ENCODE data around the gene UBR3.
"Not testable (repeated sequence)": the region's sequence is repeated elsewhere in the genome, so short reads cannot be mapped to it uniquely, and the experiment has no call there.

Gene UBR3

GRCh38 chr2:169945515-169945914, 118.3 kb downstream of the UBR3 start:
- Histone ChIP-seq H3K36me3 (ENCODE audit: insufficient read depth, low read length) (peaks cover 15% of the 10 kb centered on the region), H3K79me2 (ENCODE audit: control insufficient read depth, insufficient read depth, low read length, unreplicated experiment) (no peaks in the 10 kb centered on the region), H3K4me1 (ENCODE audit: control insufficient read depth, insufficient read depth, low read length, unreplicated experiment) (no peaks in the 10 kb centered on the region), H2AFZ (ENCODE audit: low read length, unreplicated experiment) (no peak overlapping the region), H3K27ac (ENCODE audit: low read depth, low read length) (no peak overlapping the region), H3K4me3 (ENCODE audit: low read depth, low read length) (no peak overlapping the region), H3K27me3 (ENCODE audit: insufficient read depth, low read length) (no peaks in the 10 kb centered on the region)

GRCh38 chr2:169946092-169946491, 118.8 kb downstream of the UBR3 start:
- Histone ChIP-seq H3K4me3 (ENCODE audit: low read depth, low read length) (no peak overlapping the region), H3K79me2 (ENCODE audit: control insufficient read depth, insufficient read depth, low read length, unreplicated experiment) (no peaks in the 10 kb centered on the region), H3K36me3 (ENCODE audit: insufficient read depth, low read length) (peaks cover 15% of the 10 kb centered on the region), H2AFZ (ENCODE audit: low read length, unreplicated experiment) (no peak overlapping the region), H3K27ac (ENCODE audit: low read depth, low read length) (no peak overlapping the region), H3K27me3 (ENCODE audit: insufficient read depth, low read length) (no peaks in the 10 kb centered on the region), H3K4me1 (ENCODE audit: control insufficient read depth, insufficient read depth, low read length, unreplicated experiment) (no peaks in the 10 kb centered on the region)

- no peak overlapping the region for H3K4me3 ChIP-seq (ENCODE audit: low read depth, low read length)
- no peaks in the 10 kb centered on the region for H3K27me3 ChIP-seq (ENCODE audit: insufficient read depth, low read length)
Observed at GRCh38 chr2:169946546-169946945, 119.3 kb downstream of the UBR3 start.

GRCh38 chr2:169955940-169956339, 128.7 kb downstream of the UBR3 start:
- H2AFZ ChIP-seq (ENCODE audit: low read length, unreplicated experiment), result no peak overlapping the region
- no peak overlapping the region for H3K27ac ChIP-seq (ENCODE audit: low read depth, low read length)
- H3K27me3 ChIP-seq (ENCODE audit: insufficient read depth, low read length), result no peaks in the 10 kb centered on the region
- H3K79me2 ChIP-seq (ENCODE audit: control insufficient read depth, insufficient read depth, low read length, unreplicated experiment), result no peaks in the 10 kb centered on the region
- H3K4me1 ChIP-seq (ENCODE audit: control insufficient read depth, insufficient read depth, low read length, unreplicated experiment), result no peaks in the 10 kb centered on the region
- no peak overlapping the region for H3K4me3 ChIP-seq (ENCODE audit: low read depth, low read length)
- peaks cover 31% of the 10 kb centered on the region for H3K36me3 ChIP-seq (ENCODE audit: insufficient read depth, low read length)

More at GRCh38 chr2:169946546-169946945, 119.3 kb downstream of the UBR3 start:
- H3K36me3 ChIP-seq (ENCODE audit: insufficient read depth, low read length), result peaks cover 15% of the 10 kb centered on the region
- H3K79me2 ChIP-seq (ENCODE audit: control insufficient read depth, insufficient read depth, low read length, unreplicated experiment), result no peaks in the 10 kb centered on the region
- H3K27ac ChIP-seq (ENCODE audit: low read depth, low read length), result no peak overlapping the region
- H3K4me1 ChIP-seq (ENCODE audit: control insufficient read depth, insufficient read depth, low read length, unreplicated experiment), result no peaks in the 10 kb centered on the region
- no peak overlapping the region for H2AFZ ChIP-seq (ENCODE audit: low read length, unreplicated experiment)

GRCh38 chr2:169957219-169957618, 130.0 kb downstream of the UBR3 start:
- peaks cover 33% of the 10 kb centered on the region for H3K36me3 ChIP-seq (ENCODE audit: insufficient read depth, low read length)
- not testable (repeated sequence) for H2AFZ ChIP-seq (ENCODE audit: low read length, unreplicated experiment); H3K27ac ChIP-seq (ENCODE audit: low read depth, low read length); H3K4me3 ChIP-seq (ENCODE audit: low read depth, low read length); H3K27me3 ChIP-seq (ENCODE audit: insufficient read depth, low read length); H3K4me1 ChIP-seq (ENCODE audit: control insufficient read depth, insufficient read depth, low read length, unreplicated experiment); H3K79me2 ChIP-seq (ENCODE audit: control insufficient read depth, insufficient read depth, low read length, unreplicated experiment)

- peak overlapping the region; percentile 80 for H3K27ac ChIP-seq (ENCODE audit: low read depth, low read length)
- H3K79me2 ChIP-seq (ENCODE audit: control insufficient read depth, insufficient read depth, low read length, unreplicated experiment), result no peaks in the 10 kb centered on the region
- no peaks in the 10 kb centered on the region for H3K27me3 ChIP-seq (ENCODE audit: insufficient read depth, low read length)
- H3K4me3 ChIP-seq (ENCODE audit: low read depth, low read length), result no peak overlapping the region
- peaks cover 36% of the 10 kb centered on the region for H3K4me1 ChIP-seq (ENCODE audit: control insufficient read depth, insufficient read depth, low read length, unreplicated experiment)
- H2AFZ ChIP-seq (ENCODE audit: low read length, unreplicated experiment), result no peak overlapping the region
- H3K36me3 ChIP-seq (ENCODE audit: insufficient read depth, low read length), result peaks cover 31% of the 10 kb centered on the region
Observed at GRCh38 chr2:169961911-169962310, 134.7 kb downstream of the UBR3 start.

- Histone ChIP-seq H3K79me2 (ENCODE audit: control insufficient read depth, insufficient read depth, low read length, unreplicated experiment) (no peaks in the 10 kb centered on the region), H3K36me3 (ENCODE audit: insufficient read depth, low read length) (peaks cover 24% of the 10 kb centered on the region), H3K27me3 (ENCODE audit: insufficient read depth, low read length) (no peaks in the 10 kb centered on the region), H3K4me3 (ENCODE audit: low read depth, low read length) (no peak overlapping the region), H3K27ac (ENCODE audit: low read depth, low read length) (no peak overlapping the region), H3K4me1 (ENCODE audit: control insufficient read depth, insufficient read depth, low read length, unreplicated experiment) (peaks cover 36% of the 10 kb centered on the region), H2AFZ (ENCODE audit: low read length, unreplicated experiment) (no peak overlapping the region)
Observed at GRCh38 chr2:169963786-169964185, 136.5 kb downstream of the UBR3 start.

- H3K79me2 ChIP-seq (ENCODE audit: control insufficient read depth, insufficient read depth, low read length, unreplicated experiment), result no peaks in the 10 kb centered on the region
- H3K27me3 ChIP-seq (ENCODE audit: insufficient read depth, low read length), result no peaks in the 10 kb centered on the region
- peaks cover 20% of the 10 kb centered on the region for H3K36me3 ChIP-seq (ENCODE audit: insufficient read depth, low read length)
- H3K27ac ChIP-seq (ENCODE audit: low read depth, low read length), result 0 out of 2 replicates have a peak overlapping the region, but pooled peaks have one; percentile 9
- no peak overlapping the region for H3K4me3 ChIP-seq (ENCODE audit: low read depth, low read length)
- H2AFZ ChIP-seq (ENCODE audit: low read length, unreplicated experiment), result no peak overlapping the region
- peaks cover 36% of the 10 kb centered on the region for H3K4me1 ChIP-seq (ENCODE audit: control insufficient read depth, insufficient read depth, low read length, unreplicated experiment)
Observed at GRCh38 chr2:169964740-169965139, 137.5 kb downstream of the UBR3 start.

GRCh38 chr2:169965495-169965894, 138.2 kb downstream of the UBR3 start:
- H3K79me2 ChIP-seq (ENCODE audit: control insufficient read depth, insufficient read depth, low read length, unreplicated experiment), result no peaks in the 10 kb centered on the region
- H3K36me3 ChIP-seq (ENCODE audit: insufficient read depth, low read length), result peaks cover 23% of the 10 kb centered on the region
- H3K4me3 ChIP-seq (ENCODE audit: low read depth, low read length), result no peak overlapping the region
- H2AFZ ChIP-seq (ENCODE audit: low read length, unreplicated experiment), result no peak overlapping the region
- H3K4me1 ChIP-seq (ENCODE audit: control insufficient read depth, insufficient read depth, low read length, unreplicated experiment), result peaks cover 36% of the 10 kb centered on the region
- no peaks in the 10 kb centered on the region for H3K27me3 ChIP-seq (ENCODE audit: insufficient read depth, low read length)
- 0 out of 2 replicates have a peak overlapping the region, but pooled peaks have one; percentile 9 for H3K27ac ChIP-seq (ENCODE audit: low read depth, low read length)

- H3K36me3 ChIP-seq (ENCODE audit: insufficient read depth, low read length), result peaks cover 18% of the 10 kb centered on the region
- H3K79me2 ChIP-seq (ENCODE audit: control insufficient read depth, insufficient read depth, low read length, unreplicated experiment), result no peaks in the 10 kb centered on the region
- H3K27ac ChIP-seq (ENCODE audit: low read depth, low read length), result no peak overlapping the region
- no peak overlapping the region for H2AFZ ChIP-seq (ENCODE audit: low read length, unreplicated experiment)
- H3K4me3 ChIP-seq (ENCODE audit: low read depth, low read length), result no peak overlapping the region
- H3K4me1 ChIP-seq (ENCODE audit: control insufficient read depth, insufficient read depth, low read length, unreplicated experiment), result peaks cover 34% of the 10 kb centered on the region
- H3K27me3 ChIP-seq (ENCODE audit: insufficient read depth, low read length), result no peaks in the 10 kb centered on the region
Observed at GRCh38 chr2:169966454-169966853, 139.2 kb downstream of the UBR3 start.

GRCh38 chr2:169968743-169969142, 141.5 kb downstream of the UBR3 start:
- no peaks in the 10 kb centered on the region for H3K27me3 ChIP-seq (ENCODE audit: insufficient read depth, low read length)

More at GRCh38 chr2:169968743-169969142, 141.5 kb downstream of the UBR3 start:
- Histone ChIP-seq H3K4me1 (ENCODE audit: control insufficient read depth, insufficient read depth, low read length, unreplicated experiment) (peaks cover 20% of the 10 kb centered on the region), H2AFZ (ENCODE audit: low read length, unreplicated experiment) (no peak overlapping the region), H3K27ac (ENCODE audit: low read depth, low read length) (no peak overlapping the region), H3K36me3 (ENCODE audit: insufficient read depth, low read length) (peaks cover 17% of the 10 kb centered on the region), H3K79me2 (ENCODE audit: control insufficient read depth, insufficient read depth, low read length, unreplicated experiment) (no peaks in the 10 kb centered on the region), H3K4me3 (ENCODE audit: low read depth, low read length) (no peak overlapping the region)
